Ovary (tissue), 9 donors: Measurements from ENCODE around the gene CERS5. TPM values are rescaled to one million over a fixed set of nuclear protein-coding genes. Genes with fewer than 3 reads are reported as not detected.
A peak's percentile ranks its signal among the peaks of the same experiment; 100 is the strongest.

Experiments
- DNase-seq, 5 donors: peaks; one replicate each; pipeline ENCODE4 v3.0.0-alpha.2; 2019 to 2020
- H3K27ac ChIP-seq, 2 donors: fragments of 200-600 bp; one replicate each; pipeline versions ENCODE4 v1.5.1 to v1.8.0; 2019 to 2022
- H3K27me3 ChIP-seq: fragments of 200-600 bp; one replicate; pipeline ENCODE4 v1.8.0; 2022
- H3K36me3 ChIP-seq: fragments of 200-600 bp; sonication (generic); one replicate; pipeline ENCODE4 v1.5.1; 2019
- H3K4me1 ChIP-seq: one replicate; pipeline ENCODE4 v1.8.1; 2013; ENCODE audit warnings: mild to moderate bottlenecking, moderate library complexity; ENCODE audit not compliant: insufficient read depth
- H3K4me3 ChIP-seq: fragments of 200-600 bp; sonication (generic); one replicate; pipeline ENCODE4 v1.5.1; 2017
- H3K9me3 ChIP-seq, 2 donors: fragments of 200-600 bp in 1 of 2; sonication (generic) in 1 of 2; one replicate each; pipeline versions ENCODE4 v1.5.1 to v1.8.1; 2013 to 2019; ENCODE audit warnings: mild to moderate bottlenecking in 1 of 2, moderate library complexity in 1 of 2
- EP300 ChIP-seq: sonication (generic); formaldehyde crosslinking; IDR thresholded peaks from one replicate; pipeline ENCODE4 v1.6.1; 2017; ENCODE audit warnings: antibody characterized with exemption
- POLR2A ChIP-seq: fragments of 450-650 bp; IDR thresholded peaks from one replicate; pipeline ENCODE4 v1.6.1; 2017; ENCODE audit warnings: antibody characterized with exemption, mild to moderate bottlenecking, moderate library complexity
- WGBS, 3 donors: extraction: QIAGEN DNeasy Blood & Tissue Kit in 1 of 3; methylation state at CpG; one replicate each; pipeline versions ENCODE4 v1.1.5 to v1.1.7; 2013 to 2017; 5-methylcytosine and 5-hydroxymethylcytosine counted together
- intact Hi-C, 4 donors: fragments of 100-400 bp; cut with DNase I; formaldehyde crosslinking; loops; one replicate each; pipeline versions ENCODE4 v1.11.0 to v1.15.1; 2022 to 2023
- polyA plus RNA-seq, 2 donors: library from polyadenylated mRNA; stranded (reverse); fragments of 200-250 nt in 1 of 2; fragments of 350-450 nt in 1 of 2; fragmentation: Illumina TruSeq in 1 of 2; extraction: RNeasy Lipid Tissue Mini Kit (QIAGEN cat#74804) in 1 of 2; gene quantifications; one replicate each; pipeline ENCODE4 v1.2.3, GENCODE V29; 2013 to 2014
- total RNA-seq, 7 donors: library from RNA; depleted of rRNA in 2 of 7; stranded (reverse); fragments of >200 nt in 2 of 7; fragmentation: NEBNext Ultra II Directional in 3 of 7; extraction: Animal tissue kit (Norgen Biotek cat#: 25700) in 3 of 7; gene quantifications; one replicate each; pipeline versions ENCODE4 v1.1.0 to v1.2.4, GENCODE V29; 2016 to 2023
- TF ChIP-seq, protein P1 (sequence below), 3 donors: fragments of 450-650 bp in 2 of 3; fragments of 200-600 bp in 1 of 3; IDR thresholded peaks; one replicate each; pipeline versions ENCODE4 v1.5.1 to v1.8.0; 2016 to 2022; ENCODE audit warnings: antibody characterized with exemption in 3 of 3, mild to moderate bottlenecking in 1 of 3
- donor health status: DM: no; HTN: no; CAD: no; lungs with moderate emphysema.
- donor health status: DM: no; HTN: no; CAD: no.
- donor health status: Bipolar disorder and iron deficiency.
- donor health status: DM: yes; HTN: yes; CAD: no.
- donor health status: DM: no; HTN: no; CAD: no.
- donor health status: DM: yes; HTN: yes; CAD: no.

CERS5 gene
- total and polyA plus RNA-seq, 9 donors: 29.1 to 76.9 (median 47.9) TPM

DNA sequence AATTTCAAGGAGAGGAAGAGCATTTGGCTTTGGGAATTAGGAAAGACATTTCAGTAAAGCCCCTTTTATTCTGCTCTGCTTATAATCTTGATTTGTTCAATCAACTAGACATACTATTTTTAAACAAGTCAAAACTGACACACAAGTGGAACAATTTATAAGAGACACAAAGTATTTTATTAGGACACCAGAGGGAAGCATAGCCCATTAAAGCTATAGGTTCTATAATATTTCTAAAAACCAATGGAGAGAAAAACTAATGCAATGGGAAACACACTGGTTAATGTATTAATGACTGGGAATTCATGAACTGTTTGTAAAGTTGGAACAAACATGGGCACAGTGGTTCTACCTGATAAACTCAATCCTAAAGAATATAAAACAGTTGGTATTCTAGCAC is 15.3 kb upstream of the CERS5 start:
- TF ChIP-seq, protein P1, sequence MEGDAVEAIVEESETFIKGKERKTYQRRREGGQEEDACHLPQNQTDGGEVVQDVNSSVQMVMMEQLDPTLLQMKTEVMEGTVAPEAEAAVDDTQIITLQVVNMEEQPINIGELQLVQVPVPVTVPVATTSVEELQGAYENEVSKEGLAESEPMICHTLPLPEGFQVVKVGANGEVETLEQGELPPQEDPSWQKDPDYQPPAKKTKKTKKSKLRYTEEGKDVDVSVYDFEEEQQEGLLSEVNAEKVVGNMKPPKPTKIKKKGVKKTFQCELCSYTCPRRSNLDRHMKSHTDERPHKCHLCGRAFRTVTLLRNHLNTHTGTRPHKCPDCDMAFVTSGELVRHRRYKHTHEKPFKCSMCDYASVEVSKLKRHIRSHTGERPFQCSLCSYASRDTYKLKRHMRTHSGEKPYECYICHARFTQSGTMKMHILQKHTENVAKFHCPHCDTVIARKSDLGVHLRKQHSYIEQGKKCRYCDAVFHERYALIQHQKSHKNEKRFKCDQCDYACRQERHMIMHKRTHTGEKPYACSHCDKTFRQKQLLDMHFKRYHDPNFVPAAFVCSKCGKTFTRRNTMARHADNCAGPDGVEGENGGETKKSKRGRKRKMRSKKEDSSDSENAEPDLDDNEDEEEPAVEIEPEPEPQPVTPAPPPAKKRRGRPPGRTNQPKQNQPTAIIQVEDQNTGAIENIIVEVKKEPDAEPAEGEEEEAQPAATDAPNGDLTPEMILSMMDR (IDR thresholded peaks at IDR 0.05): no peak
- TF ChIP-seq POLR2A: no peak
- no peak for TF ChIP-seq EP300
- H3K4me3 ChIP-seq: no peak overlapping the region
- intact Hi-C loops: loop anchor here in 1 of 4 donors (10.0 kb wide), 1 partner anchor 132 kb away; no protein-coding TSS in a partner anchor
- peaks cover 2% of the 10 kb centered on the region for H3K4me1 ChIP-seq
- no peaks in the 10 kb centered on the region for H3K27me3 ChIP-seq
- no peaks in the 10 kb centered on the region for H3K9me3 ChIP-seq
- H3K27ac ChIP-seq: no peak overlapping the region
- no peaks in the 10 kb centered on the region for H3K36me3 ChIP-seq
- DNase-seq: no peak

DNA sequence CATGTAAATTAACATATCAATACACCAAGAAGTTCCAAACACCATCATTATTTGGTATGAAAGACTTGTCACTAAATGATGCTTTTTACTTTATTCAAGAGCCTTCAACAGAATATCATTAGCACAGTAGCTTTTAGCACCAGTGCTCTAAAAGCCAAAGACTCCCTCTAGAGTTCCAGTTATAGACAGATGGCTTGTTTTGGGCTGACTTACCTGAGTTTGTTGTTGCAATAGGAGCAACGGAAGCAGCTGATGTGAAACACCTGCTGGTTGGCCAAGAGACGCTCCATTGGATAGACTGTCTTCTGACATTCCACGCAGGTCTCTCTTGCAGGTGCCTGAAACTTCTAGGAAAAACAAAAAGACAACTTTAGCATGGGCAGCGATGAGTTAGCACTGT is 14.5 kb upstream of the CERS5 start:
- intact Hi-C loops: loop anchor here in 1 of 4 donors (10.0 kb wide), 1 partner anchor 133 kb away; no protein-coding TSS in a partner anchor
- H3K4me3 ChIP-seq: no peak overlapping the region
- H3K4me1 ChIP-seq: peaks cover 2% of the 10 kb centered on the region
- no peak overlapping the region for H3K27ac ChIP-seq
- 80 to 82% (median 80%) methylated on average over 4 of the region's 4 CpGs for WGBS, 3 donors
- no peaks in the 10 kb centered on the region for H3K9me3 ChIP-seq
- DNase-seq: no peak
- H3K36me3 ChIP-seq: no peaks in the 10 kb centered on the region
- no peak for TF ChIP-seq POLR2A
- TF ChIP-seq, protein P1 (IDR thresholded peaks at IDR 0.05): no peak
- no peak for TF ChIP-seq EP300
- no peaks in the 10 kb centered on the region for H3K27me3 ChIP-seq

DNA sequence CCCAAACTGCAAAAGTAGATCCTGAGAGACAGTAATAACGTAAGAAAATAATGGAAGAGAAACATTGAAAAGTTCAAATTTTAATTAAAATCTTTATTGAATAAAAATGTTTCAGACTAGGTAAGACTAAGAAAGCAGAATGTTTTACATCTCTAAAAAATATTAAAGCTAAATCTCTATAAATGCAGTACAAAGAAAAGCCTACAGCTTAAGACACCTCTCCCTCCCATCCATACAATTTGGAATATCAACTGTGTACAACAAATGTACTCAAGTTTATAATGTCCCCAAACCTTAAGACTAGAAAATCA is 8.5 kb upstream of the CERS5 start:
- WGBS, 3 donors: 18 to 29% (median 27%) methylated on average over 1 of the region's 1 CpG
- H3K4me3 ChIP-seq: no peak overlapping the region
- TF ChIP-seq, protein P1 (IDR thresholded peaks at IDR 0.05): no peak
- no peak for TF ChIP-seq POLR2A
- no peak overlapping the region for H3K27ac ChIP-seq
- no peaks in the 10 kb centered on the region for H3K27me3 ChIP-seq
- H3K9me3 ChIP-seq: no peaks in the 10 kb centered on the region
- H3K36me3 ChIP-seq: no peaks in the 10 kb centered on the region
- DNase-seq: no peak
- H3K4me1 ChIP-seq: no peaks in the 10 kb centered on the region
- intact Hi-C loops: loop anchor here in 3 of 4 donors (2.0 to 10.0 kb wide), 4 partner anchors 98 to 211 kb away; partner anchors contain the start of gene AQP5 (in 1 of the 3)

DNA sequence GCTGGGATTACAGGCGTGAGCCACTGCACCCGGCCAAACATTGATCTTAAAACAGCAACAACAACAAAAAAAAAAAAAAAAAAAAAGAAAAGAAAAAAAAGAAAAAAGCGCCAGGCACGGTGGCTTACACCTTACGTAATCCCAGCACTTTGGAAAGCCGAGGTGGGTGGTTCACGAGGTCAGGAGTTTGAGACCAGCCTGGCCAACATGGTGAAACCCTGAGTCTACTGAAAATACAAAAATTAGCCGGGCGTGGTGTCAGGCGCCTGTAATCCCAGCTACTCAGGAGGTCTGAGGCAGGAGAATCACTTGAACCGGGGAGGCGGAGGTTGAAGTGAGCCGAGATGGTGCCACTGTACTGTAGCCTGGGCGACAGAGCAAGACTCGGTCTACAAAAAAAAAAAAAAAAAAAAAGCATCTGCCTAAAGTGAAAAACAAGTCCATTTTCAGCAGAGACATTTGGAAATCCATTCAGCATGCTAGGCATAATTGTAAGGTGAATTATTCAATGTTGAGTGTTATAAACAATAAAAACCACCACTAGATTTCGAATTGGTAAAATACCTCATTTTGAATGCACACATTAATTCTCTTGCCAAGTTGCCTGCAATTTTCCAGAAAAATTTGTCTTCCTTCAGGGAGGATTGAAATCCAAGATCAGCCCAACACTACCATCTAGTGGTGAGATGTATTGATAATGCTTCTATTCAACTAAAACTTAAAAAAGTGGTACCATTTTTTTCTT is 8.0 kb upstream of the CERS5 start:
- TF ChIP-seq EP300 (no peak), POLR2A (peak; percentile 16)
- TF ChIP-seq, protein P1 (IDR thresholded peaks at IDR 0.05): peak; percentile 41 to 78 (median 77)
- H3K9me3 ChIP-seq: no peaks in the 10 kb centered on the region
- intact Hi-C loops: loop anchor here (2.0 to 10.0 kb wide), 4 partner anchors 98 to 210 kb away; partner anchors contain the start of gene AQP5 (in 1 of the 4)
- no peaks in the 10 kb centered on the region for H3K4me1 ChIP-seq
- no peaks in the 10 kb centered on the region for H3K36me3 ChIP-seq
- WGBS, 3 donors: 53 to 65% (median 59%) methylated on average over 16 of the region's 16 CpGs
- no peak for DNase-seq
- H3K27me3 ChIP-seq: no peaks in the 10 kb centered on the region
- no peak overlapping the region for H3K27ac ChIP-seq
- H3K4me3 ChIP-seq: no peak overlapping the region
